Measurements from ENCODE around the gene TNNI3K.

The TNNI3K gene

GRCh38 chr1:74429580-74429979, 194.4 kb downstream of the TNNI3K start:
- no peak overlapping the region for H3K4me3 ChIP-seq (ENCODE audit: low read depth, low read length)

GRCh38 chr1:74430342-74430934, 195.3 kb downstream of the TNNI3K start:
- H3K4me3 ChIP-seq (ENCODE audit: low read depth, low read length): no peak overlapping the region

GRCh38 chr1:74431531-74431930, 196.3 kb downstream of the TNNI3K start:
- no peak overlapping the region for H3K4me3 ChIP-seq (ENCODE audit: low read depth, low read length)

- H3K4me3 ChIP-seq (ENCODE audit: low read depth, low read length): no peak overlapping the region
Observed at GRCh38 chr1:74432325-74432724, 197.1 kb downstream of the TNNI3K start.

GRCh38 chr1:74434321-74434720, 199.1 kb downstream of the TNNI3K start:
- H3K4me3 ChIP-seq (ENCODE audit: low read depth, low read length): no peak overlapping the region

- no peak overlapping the region for H3K4me3 ChIP-seq (ENCODE audit: low read depth, low read length)
Observed at GRCh38 chr1:74436078-74436477, 200.9 kb downstream of the TNNI3K start.

GRCh38 chr1:74437035-74437434, 201.8 kb downstream of the TNNI3K start:
- H3K4me3 ChIP-seq (ENCODE audit: low read depth, low read length): no peak overlapping the region

GRCh38 chr1:74452035-74452434, 216.8 kb downstream of the TNNI3K start:
- no peak overlapping the region for H3K4me3 ChIP-seq (ENCODE audit: low read depth, low read length)

- no peak overlapping the region for H3K4me3 ChIP-seq (ENCODE audit: low read depth, low read length)
Observed at GRCh38 chr1:74453277-74453676, 218.1 kb downstream of the TNNI3K start.

GRCh38 chr1:74455390-74455789, 220.2 kb downstream of the TNNI3K start:
- H3K4me3 ChIP-seq (ENCODE audit: low read depth, low read length): no peak overlapping the region

- H3K4me3 ChIP-seq (ENCODE audit: low read depth, low read length): no peak overlapping the region
Observed at GRCh38 chr1:74457253-74457652, 222.1 kb downstream of the TNNI3K start.

GRCh38 chr1:74463333-74463988, 228.3 kb downstream of the TNNI3K start:
- H3K4me3 ChIP-seq (ENCODE audit: low read depth, low read length): no peak overlapping the region

- no peak overlapping the region for H3K4me3 ChIP-seq (ENCODE audit: low read depth, low read length)
Observed at GRCh38 chr1:74464037-74464436, 228.8 kb downstream of the TNNI3K start.

GRCh38 chr1:74465193-74465681, 230.1 kb downstream of the TNNI3K start:
- no peak overlapping the region for H3K4me3 ChIP-seq (ENCODE audit: low read depth, low read length)

- H3K4me3 ChIP-seq (ENCODE audit: low read depth, low read length): no peak overlapping the region
Observed at GRCh38 chr1:74467786-74468377, 232.7 kb downstream of the TNNI3K start.

- H3K4me3 ChIP-seq (ENCODE audit: low read depth, low read length): no peak overlapping the region
Observed at GRCh38 chr1:74468982-74469603, 233.9 kb downstream of the TNNI3K start.

GRCh38 chr1:74470251-74470650, 235.1 kb downstream of the TNNI3K start:
- H3K4me3 ChIP-seq (ENCODE audit: low read depth, low read length): no peak overlapping the region

GRCh38 chr1:74470936-74471335, 235.7 kb downstream of the TNNI3K start:
- no peak overlapping the region for H3K4me3 ChIP-seq (ENCODE audit: low read depth, low read length)

- H3K4me3 ChIP-seq (ENCODE audit: low read depth, low read length): no peak overlapping the region
Observed at GRCh38 chr1:74471470-74471869, 236.3 kb downstream of the TNNI3K start.

GRCh38 chr1:74474585-74474984, 239.4 kb downstream of the TNNI3K start:
- no peak overlapping the region for H3K4me3 ChIP-seq (ENCODE audit: low read depth, low read length)

GRCh38 chr1:74478979-74479378, 243.8 kb downstream of the TNNI3K start:
- H3K4me3 ChIP-seq (ENCODE audit: low read depth, low read length): no peak overlapping the region

GRCh38 chr1:74480068-74480467, 244.9 kb downstream of the TNNI3K start:
- no peak overlapping the region for H3K4me3 ChIP-seq (ENCODE audit: low read depth, low read length)
